H1 (cell line): Measurements from ENCODE around the gene SERINC1. TPM values are rescaled to one million over a fixed set of nuclear protein-coding genes. Genes with fewer than 3 reads are reported as not detected.

Source experiments
- CTCF ChIA-PET: fragments of 300-600 bp; sonication (Branson Sonifier 250); formaldehyde crosslinking; loops from one replicate; lab custom pipeline; 2021; ENCODE audit not compliant: partially characterized antibody; lab: Charles Lee
- POLR2A ChIA-PET: fragments of 300-600 bp; sonication (Branson Sonifier 250); formaldehyde crosslinking; loops from one replicate; lab custom pipeline; 2021; ENCODE audit warnings: inconsistent platforms; ENCODE audit not compliant: partially characterized antibody; lab: Charles Lee
- DNase-seq, 2 experiments: peaks; one replicate each; pipeline versions ENCODE4 v3.0.0 to v3.0.0-alpha.2; 2010 to 2022; ENCODE audit warnings: low spot score in 2 of 2, low read depth in 1 of 2, mixed read lengths in 1 of 2
- FAIRE-seq: peaks from 2 replicates; lab custom pipeline; 2011; peaks lifted over from hg19 to GRCh38; lab: Jason Lieb, UNC
- H2AFZ ChIP-seq: 2 replicates; pipeline ENCODE4 v1.8.1; 2012; ENCODE audit warnings: low read length, inconsistent platforms
- H2AK5ac ChIP-seq: 2 replicates; pipeline ENCODE4 v1.6.1; 2013; ENCODE audit warnings: low read depth, low read length
- H2BK120ac ChIP-seq: replicated peaks from 2 replicates; pipeline ENCODE3; 2013; ENCODE audit warnings: low read depth, low read length, inconsistent platforms
- H2BK12ac ChIP-seq: 2 replicates; pipeline ENCODE4 v1.6.1; 2013; ENCODE audit warnings: low read depth, low read length
- H2BK15ac ChIP-seq: 2 replicates; pipeline ENCODE4 v1.6.1; 2013; ENCODE audit warnings: low read length
- H2BK20ac ChIP-seq: 2 replicates; pipeline ENCODE4 v1.6.1; 2013; ENCODE audit warnings: low read length
- H2BK5ac ChIP-seq: 2 replicates; pipeline ENCODE4 v1.6.1; 2013; ENCODE audit warnings: low read depth, low read length
- H3K14ac ChIP-seq: 2 replicates; pipeline ENCODE4 v1.6.1; 2013; ENCODE audit warnings: inconsistent platforms; ENCODE audit not compliant: insufficient read length
- H3K18ac ChIP-seq: 2 replicates; pipeline ENCODE4 v1.6.1; 2013; ENCODE audit warnings: low read length; ENCODE audit errors: extremely low read depth
- H3K23ac ChIP-seq: 2 replicates; pipeline ENCODE4 v1.6.1; 2013; ENCODE audit warnings: inconsistent platforms; ENCODE audit not compliant: insufficient read length
- H3K23me2 ChIP-seq: 2 replicates; pipeline ENCODE4 v1.6.1; 2013; ENCODE audit warnings: low read depth, low read length
- H3K27ac ChIP-seq: 2 replicates; pipeline ENCODE4 v1.6.1; 2011; ENCODE audit warnings: low read depth, low read length, inconsistent platforms
- H3K27me3 ChIP-seq, 4 experiments: replicated peaks in 1 of 4; 1 replicate in 1 of 4; 2 replicates in 3 of 4; pipeline versions ENCODE4 v1.6.1 to v1.8.1; 2011 to 2013; ENCODE audit warnings: low read length in 3 of 4, mild to moderate bottlenecking in 3 of 4, inconsistent platforms in 2 of 4, mixed read lengths in 2 of 4, moderate library complexity in 1 of 4; ENCODE audit not compliant: control insufficient read depth in 3 of 4, insufficient read depth in 3 of 4; ENCODE audit errors: extremely low read depth in 1 of 4
- H3K36me3 ChIP-seq, 4 experiments: 2 replicates each; pipeline versions ENCODE4 v1.6.1 to v1.8.1; 2011 to 2013; ENCODE audit warnings: mild to moderate bottlenecking in 4 of 4, low read length in 3 of 4, moderate library complexity in 2 of 4, control low read depth in 1 of 4, inconsistent platforms in 1 of 4; ENCODE audit not compliant: insufficient read depth in 4 of 4, control insufficient read depth in 2 of 4
- H3K4ac ChIP-seq: replicated peaks from 2 replicates; pipeline ENCODE3; 2013; ENCODE audit warnings: low read length, low read depth, mixed read lengths, inconsistent platforms; ENCODE audit not compliant: insufficient read length
- H3K4me1 ChIP-seq, 4 experiments: replicated peaks in 1 of 4; 1 replicate in 1 of 4; 2 replicates in 3 of 4; pipeline versions ENCODE4 v1.6.1 to v1.8.1; 2011 to 2013; ENCODE audit warnings: low read length in 3 of 4, inconsistent platforms in 2 of 4, mixed read lengths in 1 of 4; ENCODE audit not compliant: insufficient read depth in 4 of 4, control insufficient read depth in 3 of 4
- H3K4me2 ChIP-seq, 2 experiments: 2 replicates each; pipeline versions ENCODE4 v1.6.1 to v1.8.1; 2011 to 2013; ENCODE audit warnings: low read depth in 2 of 2, low read length in 2 of 2, control low read depth in 1 of 2, inconsistent platforms in 1 of 2, mild to moderate bottlenecking in 1 of 2; ENCODE audit not compliant: insufficient read depth in 1 of 2
- H3K4me3 ChIP-seq, 4 experiments: fragments of 200-600, 300-600 bp in 1 of 4; sonication (generic), shearing (Covaris generic), sonication (Bioruptor Twin) in 1 of 4; 2 replicates each; pipeline versions ENCODE4 v1.5.1 to v1.8.1; 2011 to 2016; ENCODE audit warnings: low read length in 4 of 4, low read depth in 3 of 4, control low read depth in 2 of 4, inconsistent platforms in 2 of 4, mild to moderate bottlenecking in 2 of 4, mixed read lengths in 1 of 4, moderate library complexity in 1 of 4; ENCODE audit not compliant: insufficient read depth in 2 of 4; ENCODE audit errors: extremely low read depth in 1 of 4
- H3K56ac ChIP-seq: replicated peaks from 2 replicates; pipeline ENCODE3; 2013; ENCODE audit warnings: low read depth, mild to moderate bottlenecking, mixed read lengths, low read length, inconsistent platforms; ENCODE audit not compliant: insufficient read length
- H3K79me1 ChIP-seq: 2 replicates; pipeline ENCODE4 v1.6.1; 2013; ENCODE audit warnings: low read depth, low read length, control low read depth
- H3K79me2 ChIP-seq, 2 experiments: 2 replicates each; pipeline versions ENCODE4 v1.6.1 to v1.8.1; 2012 to 2013; ENCODE audit warnings: low read length in 2 of 2, mild to moderate bottlenecking in 2 of 2, inconsistent platforms in 1 of 2; ENCODE audit not compliant: insufficient read depth in 2 of 2, control insufficient read depth in 1 of 2
- H3K9ac ChIP-seq, 4 experiments: replicated peaks in 1 of 4; 1 replicate in 1 of 4; 2 replicates in 3 of 4; pipeline versions ENCODE4 v1.6.1 to v1.8.1; 2011 to 2013; ENCODE audit warnings: low read depth in 3 of 4, low read length in 3 of 4, control low read depth in 2 of 4, mild to moderate bottlenecking in 2 of 4, moderate library complexity in 2 of 4, inconsistent platforms in 1 of 4; ENCODE audit errors: extremely low read depth in 1 of 4
- H3K9me3 ChIP-seq, 2 experiments: 2 replicates each; pipeline versions ENCODE4 v1.6.1 to v1.8.1; 2012 to 2013; ENCODE audit warnings: mild to moderate bottlenecking in 2 of 2, moderate library complexity in 2 of 2, control low read depth in 1 of 2, inconsistent platforms in 1 of 2, low read depth in 1 of 2, low read length in 1 of 2, mixed read lengths in 1 of 2; ENCODE audit not compliant: insufficient read depth in 2 of 2
- H4K20me1 ChIP-seq, 2 experiments: replicated peaks in 1 of 2; 2 replicates each; pipeline versions ENCODE3 to v1.8.1; 2011 to 2013; ENCODE audit warnings: inconsistent platforms in 2 of 2, low read length in 2 of 2, mild to moderate bottlenecking in 1 of 2; ENCODE audit not compliant: insufficient read depth in 2 of 2, control insufficient read depth in 1 of 2
- H4K5ac ChIP-seq: 2 replicates; pipeline ENCODE4 v1.6.1; 2013; ENCODE audit warnings: low read length, low read depth, mixed read lengths, inconsistent platforms; ENCODE audit not compliant: insufficient read length
- H4K8ac ChIP-seq: 2 replicates; pipeline ENCODE4 v1.8.0; 2013; ENCODE audit warnings: mild to moderate bottlenecking, moderate library complexity, low read length, inconsistent platforms; ENCODE audit not compliant: insufficient read depth; ENCODE audit errors: extremely low read depth
- H4K91ac ChIP-seq: replicated peaks from 2 replicates; pipeline ENCODE3; 2013; ENCODE audit warnings: low read length, mixed read lengths, inconsistent platforms; ENCODE audit not compliant: insufficient read length
- CTCF ChIP-seq, 3 experiments: IDR thresholded peaks; 1 replicate in 2 of 3; 2 replicates in 1 of 3; pipeline versions ENCODE4 v1.5.1 to v1.6.1; 2011; ENCODE audit warnings: low read length in 3 of 3, mild to moderate bottlenecking in 3 of 3, inconsistent platforms in 2 of 3, low read depth in 1 of 3, moderate library complexity in 1 of 3; ENCODE audit not compliant: insufficient read depth in 1 of 3; ENCODE audit errors: control extremely low read depth in 1 of 3
- KDM5A ChIP-seq: fragments of 200-600 bp; IDR thresholded peaks from 2 replicates; pipeline ENCODE4 v1.7.1; 2012; ENCODE audit warnings: mild to moderate bottlenecking, low read length, inconsistent platforms, mixed read lengths
- PHF8 ChIP-seq: fragments of 200-600 bp; sonication (generic); conservative IDR thresholded peaks from 2 replicates; pipeline ENCODE4 v1.7.1; 2012; ENCODE audit warnings: low read depth, mild to moderate bottlenecking, inconsistent platforms, low read length, moderate library complexity
- RNF2 ChIP-seq: fragments of 200-900, 300-1000 bp; sonication (generic); IDR thresholded peaks from 2 replicates; pipeline ENCODE4 v1.7.1; 2016; ENCODE audit warnings: borderline replicate concordance, low read depth, mild to moderate bottlenecking, antibody characterized with exemption, low read length; ENCODE audit not compliant: poor library complexity, severe bottlenecking; ENCODE audit errors: missing control alignments
- SUZ12 ChIP-seq: fragments of 200-600 bp; sonication (generic); IDR thresholded peaks from 2 replicates; pipeline ENCODE4 v1.6.1; 2012; ENCODE audit warnings: mild to moderate bottlenecking, inconsistent platforms, low read length, moderate library complexity, mixed read lengths
- WGBS, 2 experiments: shearing (Covaris generic) in 1 of 2; methylation state at CpG; one replicate each; pipeline versions ENCODE4 v1.1.6 to v1.1.7; 2013 to 2015; ENCODE audit warnings: low lambda C conversion rate in 2 of 2, mixed read lengths in 2 of 2, inconsistent platforms in 1 of 2, low coverage in 1 of 2, missing lambda C conversion rate in 1 of 2; ENCODE audit not compliant: insufficient replicate concordance in 2 of 2, insufficient coverage in 1 of 2, insufficient read length in 1 of 2; ENCODE audit errors: extremely low coverage in 1 of 2, missing lambda C conversion rate in 1 of 2; 5-methylcytosine and 5-hydroxymethylcytosine counted together
- polyA plus RNA-seq, 7 experiments: library from polyadenylated mRNA; depleted of rRNA in 3 of 7; stranded (reverse) in 5 of 7; unstranded in 2 of 7; fragments of >200 nt in 5 of 7; fragments of 200-250 nt in 2 of 7; gene quantifications; 1 replicate in 5 of 7; 2 replicates in 1 of 7; 4 replicates in 1 of 7; pipeline versions ENCODE4 v1.2.1 to v1.2.3, GENCODE V29; 2011 to 2013; ENCODE audit warnings: missing spikeins in 2 of 7, mixed read lengths in 2 of 7
- total RNA-seq: library from RNA; stranded (reverse); fragmentation: NEBNext Ultra II Directional; extraction: Animal tissue kit (Norgen Biotek cat#: 25700); gene quantifications from 2 replicates; pipeline ENCODE4 v1.2.1, GENCODE V29; 2021

The SERINC1 gene
- total and polyA plus RNA-seq, 2 of the 8 experiments (the other 6 are each of a cell fraction or from before 2014, with no cell fraction given) = 15.4 to 38.6 TPM

- TF ChIP-seq RNF2 = no peak
- TF ChIP-seq PHF8 = no peak
- no peak for TF ChIP-seq CTCF (IDR thresholded peaks at IDR 0.05; ENCODE audit: control extremely low read depth in 1 of 3, insufficient read depth in 1 of 3, low read depth in 1 of 3, low read length in 3 of 3)
- no peak for TF ChIP-seq KDM5A
- TF ChIP-seq SUZ12 = no peak
- TF ChIP-seq, all 59 proteins: peak for 0
- Histone ChIP-seq H3K18ac (no peak overlapping the region), H3K4ac (no peak overlapping the region), H2BK120ac (no peak overlapping the region), H3K36me3 (peaks cover 0 to 9% (median 0%) of the 10 kb centered on the region in 4 experiments; a peak in 1 of 8 replicates), H2AK5ac (no peak overlapping the region), H2BK15ac (no peak overlapping the region), H4K20me1 (peaks cover 3 to 6% of the 10 kb centered on the region in 2 experiments), H3K23me2 (no peaks in the 10 kb centered on the region), H4K8ac (no peak overlapping the region), H2BK12ac (no peak overlapping the region), H3K4me1 (no peaks in the 10 kb centered on the region; a peak in 2 of 7 replicates), H3K9ac (no peak overlapping the region), H2BK5ac (no peak overlapping the region), H3K56ac (no peak overlapping the region), H3K27me3 (no peaks in the 10 kb centered on the region), H2BK20ac (no peak overlapping the region), H3K23ac (no peak overlapping the region), H3K79me2 (peaks cover 0 to 80% of the 10 kb centered on the region in 2 experiments; a peak in 3 of 4 replicates), H3K4me2 (no peak overlapping the region), H3K79me1 (peaks cover 3% of the 10 kb centered on the region), H2AFZ (no peak overlapping the region), H3K4me3 (no peak overlapping the region), H3K14ac (no peak overlapping the region), H3K27ac (no peak overlapping the region), H3K9me3 (no peaks in the 10 kb centered on the region), H4K91ac (no peak overlapping the region), H4K5ac (no peak overlapping the region)
- ChIA-PET CTCF (interaction anchor here (0.6 kb wide), 1 partner anchor 273 kb away, joined by 3 read pairs; no protein-coding TSS in a partner anchor), POLR2A (no interaction called here)
- DNase-seq (no peak), FAIRE-seq (no peak)
- 87% methylated on average over 6 of the region's 6 CpGs; no CpG with 5 or more reads in 1 of the 2 experiments for WGBS, 2 experiments
Observed at GRCh38 chr6:122408702-122409458, 62.7 kb downstream of the SERINC1 start.
